ENCODE results near the gene KRT16. TPM values are rescaled to one million over a fixed set of nuclear protein-coding genes. Genes with fewer than 3 reads are reported as not detected.

KRT16 gene
- polyA plus RNA-seq, 4 donors, result 0.25 TPM; not detected in 3

DNA sequence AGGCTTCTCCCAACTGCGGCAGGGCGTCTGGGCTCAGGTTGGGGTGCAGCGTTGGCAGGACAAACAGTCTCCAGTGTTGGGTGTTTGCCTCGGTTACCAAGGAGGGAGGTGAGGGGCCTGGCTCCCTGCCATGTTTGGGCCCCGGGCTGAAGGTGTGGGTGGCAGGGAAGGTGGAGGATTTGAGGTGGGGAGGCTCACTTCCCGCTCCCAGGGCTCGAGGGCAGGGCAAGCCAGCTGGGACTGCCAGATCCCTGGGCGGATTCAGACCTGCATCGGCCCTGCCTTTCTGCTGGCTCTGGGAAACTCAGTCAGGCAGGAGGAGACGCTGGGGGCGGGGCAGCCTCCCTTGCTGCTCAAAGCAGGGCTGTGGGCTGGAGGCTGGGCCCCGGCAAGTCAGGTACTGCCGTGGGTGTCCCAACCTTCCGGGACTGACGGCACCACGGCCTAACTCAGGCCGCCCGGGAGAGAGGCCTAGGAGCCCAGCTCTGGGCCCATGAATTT lies 43.1 kb upstream of the KRT16 start:
- FAIRE-seq (no peak), DNase-seq (peak; percentile 85 to 97)
- WGBS, 3 donors, result 20 to 52% (median 30%) methylated on average over 17 to 18 of the region's 18 CpGs
- H3K27me3 ChIP-seq (ENCODE audit: control insufficient read depth in 3 of 3, insufficient read depth in 3 of 3, low read length in 3 of 3), result no peaks in the 10 kb centered on the region
- H3K4me1 ChIP-seq (ENCODE audit: control insufficient read depth in 3 of 3, insufficient read depth in 2 of 3, low read depth in 1 of 3, low read length in 2 of 3), result peaks cover 3 to 87% (median 25%) of the 10 kb centered on the region in 3 donors
- peak overlapping the region; percentile 90 to 96 (median 94) for H3K27ac ChIP-seq (ENCODE audit: low read depth in 1 of 3, low read length in 2 of 3)
- no peak overlapping the region for H3K4me3 ChIP-seq (ENCODE audit: low read depth in 1 of 3, low read length in 3 of 3)
- H3K9me3 ChIP-seq (ENCODE audit: control insufficient read depth in 2 of 2, insufficient read depth in 1 of 2, low read depth in 1 of 2, low read length in 1 of 2), result no peaks in the 10 kb centered on the region
- peaks cover 0 to 5% (median 0%) of the 10 kb centered on the region in 3 donors for H3K36me3 ChIP-seq (ENCODE audit: control insufficient read depth in 3 of 3, insufficient read depth in 2 of 3, low read depth in 1 of 3, low read length in 3 of 3)

DNA sequence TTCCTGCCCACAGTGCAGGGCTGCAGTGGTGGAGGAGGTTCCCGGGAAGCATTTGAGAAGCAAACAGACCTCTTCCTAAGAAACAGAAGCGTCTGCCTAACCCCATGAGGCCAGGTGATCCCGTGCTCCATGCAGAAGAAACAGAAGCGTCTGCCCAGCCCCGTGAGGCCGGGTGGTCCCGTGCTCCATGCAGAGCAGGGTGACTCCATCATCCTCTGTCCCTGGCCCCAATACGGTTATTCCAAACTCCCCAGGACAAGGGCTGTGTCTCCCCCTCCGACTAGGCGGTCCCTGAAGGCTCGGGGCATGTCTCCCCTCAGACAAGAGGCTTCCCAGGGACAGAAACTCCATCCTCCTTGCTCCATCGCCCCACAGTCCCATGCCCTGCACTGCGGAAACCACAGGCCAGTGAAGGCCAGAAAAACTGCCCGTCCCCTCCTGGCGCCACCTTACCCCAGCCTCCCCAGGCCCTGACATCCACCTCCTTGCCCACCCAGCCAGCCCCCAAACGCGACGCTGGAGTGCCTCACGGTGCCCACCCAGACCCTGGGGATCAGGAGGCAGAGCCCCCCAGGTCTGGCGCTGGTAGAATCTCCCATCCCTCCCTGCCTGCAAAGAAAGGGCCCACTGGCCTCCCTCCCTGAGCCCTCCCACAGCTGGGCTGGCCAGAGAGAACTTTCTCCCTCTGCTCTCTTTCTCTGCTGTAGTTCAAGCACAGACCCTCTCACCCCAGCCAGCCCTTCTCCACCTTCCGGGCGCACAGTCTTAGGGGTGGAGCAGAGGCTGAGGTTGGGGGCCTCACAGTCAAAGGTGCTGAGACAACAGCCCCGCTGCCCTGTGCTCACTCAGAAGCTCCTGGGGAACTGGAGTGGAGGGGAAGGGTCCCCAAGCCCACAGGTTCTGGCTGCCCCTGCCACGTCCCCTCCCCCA lies 42.4 kb upstream of the KRT16 start:
- H3K27me3 ChIP-seq (ENCODE audit: control insufficient read depth in 3 of 3, insufficient read depth in 3 of 3, low read length in 3 of 3), result no peaks in the 10 kb centered on the region
- DNase-seq (peak in 1 of 2 donors; percentile 46), FAIRE-seq (no peak)
- H3K36me3 ChIP-seq (ENCODE audit: control insufficient read depth in 3 of 3, insufficient read depth in 2 of 3, low read depth in 1 of 3, low read length in 3 of 3), result peaks cover 0 to 5% (median 0%) of the 10 kb centered on the region in 3 donors
- peaks cover 3 to 87% (median 25%) of the 10 kb centered on the region in 3 donors for H3K4me1 ChIP-seq (ENCODE audit: control insufficient read depth in 3 of 3, insufficient read depth in 2 of 3, low read depth in 1 of 3, low read length in 2 of 3)
- no peak overlapping the region for H3K4me3 ChIP-seq (ENCODE audit: low read depth in 1 of 3, low read length in 3 of 3)
- peak overlapping the region; percentile 90 to 96 (median 94) for H3K27ac ChIP-seq (ENCODE audit: low read depth in 1 of 3, low read length in 2 of 3)
- 34 to 69% (median 47%) methylated on average over 24 of the region's 24 CpGs for whole genome bisulfite sequencing, 3 donors
- H3K9me3 ChIP-seq (ENCODE audit: control insufficient read depth in 2 of 2, insufficient read depth in 1 of 2, low read depth in 1 of 2, low read length in 1 of 2), result no peaks in the 10 kb centered on the region

- no peak overlapping the region for H3K4me3 ChIP-seq (ENCODE audit: low read depth in 1 of 3, low read length in 3 of 3)
- H3K36me3 ChIP-seq (ENCODE audit: control insufficient read depth in 3 of 3, insufficient read depth in 2 of 3, low read depth in 1 of 3, low read length in 3 of 3), result peaks cover 0 to 4% (median 0%) of the 10 kb centered on the region in 3 donors
- WGBS, 3 donors, result 18 to 56% (median 39%) methylated on average over 11 to 14 of the region's 14 CpGs
- DNase-seq (peak; percentile 97 to 99), FAIRE-seq (no peak)
- H3K4me1 ChIP-seq (ENCODE audit: control insufficient read depth in 3 of 3, insufficient read depth in 2 of 3, low read depth in 1 of 3, low read length in 2 of 3), result peaks cover 3 to 81% (median 25%) of the 10 kb centered on the region in 3 donors
- no peaks in the 10 kb centered on the region for H3K27me3 ChIP-seq (ENCODE audit: control insufficient read depth in 3 of 3, insufficient read depth in 3 of 3, low read length in 3 of 3)
- no peaks in the 10 kb centered on the region for H3K9me3 ChIP-seq (ENCODE audit: control insufficient read depth in 2 of 2, insufficient read depth in 1 of 2, low read depth in 1 of 2, low read length in 1 of 2)
- peak overlapping the region; percentile 90 to 96 (median 95) for H3K27ac ChIP-seq (ENCODE audit: low read depth in 1 of 3, low read length in 2 of 3)
These were observed 41.5 kb upstream of the KRT16 start for GRCh38 chr17:41653892-41654677.

- FAIRE-seq (no peak), DNase-seq (no peak)
- peaks cover 3 to 81% (median 25%) of the 10 kb centered on the region in 3 donors for H3K4me1 ChIP-seq (ENCODE audit: control insufficient read depth in 3 of 3, insufficient read depth in 2 of 3, low read depth in 1 of 3, low read length in 2 of 3)
- H3K27ac ChIP-seq (ENCODE audit: low read depth in 1 of 3, low read length in 2 of 3), result peak overlapping the region; percentile 90 to 96 (median 95)
- H3K9me3 ChIP-seq (ENCODE audit: control insufficient read depth in 2 of 2, insufficient read depth in 1 of 2, low read depth in 1 of 2, low read length in 1 of 2), result no peaks in the 10 kb centered on the region
- H3K36me3 ChIP-seq (ENCODE audit: control insufficient read depth in 3 of 3, insufficient read depth in 2 of 3, low read depth in 1 of 3, low read length in 3 of 3), result peaks cover 0 to 2% (median 0%) of the 10 kb centered on the region in 3 donors
- no peak overlapping the region for H3K4me3 ChIP-seq (ENCODE audit: low read depth in 1 of 3, low read length in 3 of 3)
- 77 to 87% (median 85%) methylated on average over 4 to 5 of the region's 5 CpGs for WGBS, 3 donors
- no peaks in the 10 kb centered on the region for H3K27me3 ChIP-seq (ENCODE audit: control insufficient read depth in 3 of 3, insufficient read depth in 3 of 3, low read length in 3 of 3)
These were observed 40.9 kb upstream of the KRT16 start for GRCh38 chr17:41653421-41653820.

DNA sequence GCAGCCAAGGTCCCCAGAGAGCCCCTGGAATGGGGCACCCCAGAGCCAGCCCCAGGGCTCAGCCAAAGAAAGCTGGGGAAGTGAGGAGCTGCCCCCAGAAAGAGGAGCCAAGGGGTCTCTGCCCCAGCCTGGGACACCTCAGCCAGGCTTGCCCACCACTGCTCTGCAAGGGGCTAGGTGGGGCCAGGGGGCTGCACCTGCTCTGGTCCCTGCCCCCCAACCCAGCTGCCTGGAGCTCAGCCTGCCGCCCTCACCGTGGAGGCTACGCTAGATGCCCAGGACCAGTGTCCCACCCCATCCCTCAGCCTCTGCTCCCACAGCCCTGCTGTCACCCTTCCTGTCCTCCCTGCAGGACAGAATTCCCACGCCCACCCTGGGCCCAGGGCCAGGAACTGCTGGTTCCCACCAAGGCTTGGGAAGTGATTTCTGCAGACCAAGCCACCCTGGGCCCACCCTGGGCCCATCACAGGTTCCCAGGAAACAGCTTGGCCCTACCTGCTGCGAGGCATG lies 39.9 kb upstream of the KRT16 start:
- H3K4me3 ChIP-seq (ENCODE audit: low read depth in 1 of 3, low read length in 3 of 3), result no peak overlapping the region
- DNase-seq (no peak), FAIRE-seq (no peak)
- peaks cover 0 to 3% (median 0%) of the 10 kb centered on the region in 3 donors for H3K27me3 ChIP-seq (ENCODE audit: control insufficient read depth in 3 of 3, insufficient read depth in 3 of 3, low read length in 3 of 3)
- peaks cover 3 to 78% (median 25%) of the 10 kb centered on the region in 3 donors for H3K4me1 ChIP-seq (ENCODE audit: control insufficient read depth in 3 of 3, insufficient read depth in 2 of 3, low read depth in 1 of 3, low read length in 2 of 3)
- no peaks in the 10 kb centered on the region for H3K9me3 ChIP-seq (ENCODE audit: control insufficient read depth in 2 of 2, insufficient read depth in 1 of 2, low read depth in 1 of 2, low read length in 1 of 2)
- H3K27ac ChIP-seq (ENCODE audit: low read depth in 1 of 3, low read length in 2 of 3), result peak overlapping the region; percentile 90 to 96 (median 95)
- H3K36me3 ChIP-seq (ENCODE audit: control insufficient read depth in 3 of 3, insufficient read depth in 2 of 3, low read depth in 1 of 3, low read length in 3 of 3), result peaks cover 0 to 2% (median 0%) of the 10 kb centered on the region in 3 donors
- 64 to 78% (median 65%) methylated on average over 4 to 5 of the region's 5 CpGs for WGBS, 3 donors

GRCh38 chr17:41651625-41652460 lies 39.3 kb upstream of the KRT16 start:
- peaks cover 3 to 71% (median 25%) of the 10 kb centered on the region in 3 donors for H3K4me1 ChIP-seq (ENCODE audit: control insufficient read depth in 3 of 3, insufficient read depth in 2 of 3, low read depth in 1 of 3, low read length in 2 of 3)
- H3K36me3 ChIP-seq (ENCODE audit: control insufficient read depth in 3 of 3, insufficient read depth in 2 of 3, low read depth in 1 of 3, low read length in 3 of 3), result peaks cover 0 to 2% (median 0%) of the 10 kb centered on the region in 3 donors
- FAIRE-seq, result no peak
- H3K9me3 ChIP-seq (ENCODE audit: control insufficient read depth in 2 of 2, insufficient read depth in 1 of 2, low read depth in 1 of 2, low read length in 1 of 2), result no peaks in the 10 kb centered on the region
- WGBS, 3 donors, result 27 to 60% (median 54%) methylated on average over 13 of the region's 13 CpGs
- no peak overlapping the region for H3K4me3 ChIP-seq (ENCODE audit: low read depth in 1 of 3, low read length in 3 of 3)
- H3K27me3 ChIP-seq (ENCODE audit: control insufficient read depth in 3 of 3, insufficient read depth in 3 of 3, low read length in 3 of 3), result peaks cover 0 to 3% (median 0%) of the 10 kb centered on the region in 3 donors
- peak overlapping the region; percentile 90 to 96 (median 95) for H3K27ac ChIP-seq (ENCODE audit: low read depth in 1 of 3, low read length in 2 of 3)
- peak; percentile 91 to 93 for DNase-seq

- peaks cover 0 to 3% (median 0%) of the 10 kb centered on the region in 3 donors for H3K27me3 ChIP-seq (ENCODE audit: control insufficient read depth in 3 of 3, insufficient read depth in 3 of 3, low read length in 3 of 3)
- H3K9me3 ChIP-seq (ENCODE audit: control insufficient read depth in 2 of 2, insufficient read depth in 1 of 2, low read depth in 1 of 2, low read length in 1 of 2), result no peaks in the 10 kb centered on the region
- DNase-seq (no peak), FAIRE-seq (no peak)
- WGBS, 3 donors, result 34 to 66% (median 44%) methylated on average over 15 of the region's 15 CpGs
- H3K4me1 ChIP-seq (ENCODE audit: control insufficient read depth in 3 of 3, insufficient read depth in 2 of 3, low read depth in 1 of 3, low read length in 2 of 3), result peaks cover 3 to 63% (median 21%) of the 10 kb centered on the region in 3 donors
- H3K27ac ChIP-seq (ENCODE audit: low read depth in 1 of 3, low read length in 2 of 3), result peak overlapping the region; percentile 90 to 96 (median 95)
- no peak overlapping the region for H3K4me3 ChIP-seq (ENCODE audit: low read depth in 1 of 3, low read length in 3 of 3)
- peaks cover 0 to 2% (median 0%) of the 10 kb centered on the region in 3 donors for H3K36me3 ChIP-seq (ENCODE audit: control insufficient read depth in 3 of 3, insufficient read depth in 2 of 3, low read depth in 1 of 3, low read length in 3 of 3)
These were observed 38.4 kb upstream of the KRT16 start for GRCh38 chr17:41650794-41651624.
